SK-N-MC (cell line): Measurements from ENCODE around the gene TCN2.
"Not testable (repeated sequence)": the region's sequence is repeated elsewhere in the genome, so short reads cannot be mapped to it uniquely, and the experiment has no call there.

Experiments used
- DNase-seq: peaks from one replicate; pipeline ENCODE4 v3.0.0-alpha.2; 2011; ENCODE audit warnings: low read depth, low spot score
- H3K27ac ChIP-seq: fragments of 200-600 bp; sonication (generic); 2 replicates; pipeline ENCODE4 v1.5.1; 2016; ENCODE audit warnings: mixed run types
- H3K36me3 ChIP-seq: fragments of 200-600 bp; sonication (generic); 2 replicates; pipeline ENCODE4 v1.6.1; 2017; ENCODE audit warnings: antibody characterized with exemption, low read length, mixed read lengths; ENCODE audit not compliant: insufficient read depth
- H3K4me3 ChIP-seq: fragments of 200-600 bp; sonication (generic); 2 replicates; pipeline ENCODE4 v1.5.1; 2016
- H3K9ac ChIP-seq: fragments of 200-600 bp; sonication (generic); 2 replicates; pipeline ENCODE4 v1.8.0; 2017; ENCODE audit warnings: mixed run types, mixed read lengths; ENCODE audit not compliant: insufficient read length
- H3K9me3 ChIP-seq: fragments of 200-600 bp; sonication (generic); 2 replicates; pipeline ENCODE4 v1.6.1; 2017; ENCODE audit warnings: low read depth, mild to moderate bottlenecking, antibody characterized with exemption, low read length, moderate library complexity, mixed read lengths
- EZH2 ChIP-seq: fragments of 200-600 bp; sonication (generic); IDR thresholded peaks from one replicate; pipeline ENCODE4 v1.6.1; 2017; ENCODE audit warnings: antibody characterized with exemption
- FOXP2 ChIP-seq: optimal IDR thresholded peaks from 2 replicates; pipeline ENCODE3; 2011; ENCODE audit warnings: mild to moderate bottlenecking, moderate library complexity; ENCODE audit not compliant: insufficient read depth; ENCODE audit errors: extremely low read length, control extremely low read depth
- POLR2AphosphoS5 ChIP-seq: IDR thresholded peaks from 2 replicates; pipeline ENCODE4 v1.6.1; 2012; ENCODE audit warnings: mild to moderate bottlenecking, low read depth, low read length, borderline replicate concordance

TCN2 gene

GRCh38 chr22:30565341-30565740 is 41.6 kb upstream of the TCN2 start:
- H3K9me3 ChIP-seq = no peaks in the 10 kb centered on the region
- DNase-seq = no peak
- TF ChIP-seq EZH2 = no peak
- TF ChIP-seq POLR2AphosphoS5 = no peak
- no peak for TF ChIP-seq FOXP2
- H3K4me3 ChIP-seq = no peak overlapping the region
- H3K9ac ChIP-seq = no peak overlapping the region
- no peak overlapping the region for H3K27ac ChIP-seq
- no peaks in the 10 kb centered on the region for H3K36me3 ChIP-seq

GRCh38 chr22:30566125-30566524 is 40.8 kb upstream of the TCN2 start:
- Histone ChIP-seq H3K9me3 (no peaks in the 10 kb centered on the region), H3K9ac (no peak overlapping the region), H3K36me3 (no peaks in the 10 kb centered on the region), H3K27ac (no peak overlapping the region), H3K4me3 (no peak overlapping the region)
- DNase-seq = no peak
- TF ChIP-seq EZH2 (no peak), POLR2AphosphoS5 (no peak), FOXP2 (no peak)

DNA sequence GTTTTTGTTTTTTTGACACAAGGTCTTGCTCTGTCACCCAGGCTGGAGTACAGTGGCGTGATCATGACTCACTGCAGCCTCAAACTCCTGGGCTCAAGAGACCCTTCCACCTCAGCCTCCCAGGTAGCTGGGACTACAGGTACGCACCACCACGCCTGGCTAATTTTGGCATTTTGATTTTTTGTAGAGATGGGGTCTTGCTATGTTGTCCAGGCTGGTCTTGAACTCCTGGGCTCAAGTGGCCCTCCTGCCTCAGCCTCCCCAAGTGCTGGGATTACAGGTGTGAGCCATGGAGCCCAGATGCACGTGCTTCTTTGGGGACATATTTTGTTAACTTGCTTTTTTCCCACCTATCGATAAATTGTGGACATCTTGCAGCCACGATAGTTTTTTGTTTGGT is 39.7 kb upstream of the TCN2 start:
- not testable (repeated sequence) for H3K27ac ChIP-seq, H3K9ac ChIP-seq, H3K9me3 ChIP-seq, H3K4me3 ChIP-seq, DNase-seq, H3K36me3 ChIP-seq

- H3K36me3 ChIP-seq = no peaks in the 10 kb centered on the region
- H3K9ac ChIP-seq = no peak overlapping the region
- no peak for DNase-seq
- TF ChIP-seq FOXP2 = no peak
- no peak for TF ChIP-seq POLR2AphosphoS5
- no peak for TF ChIP-seq EZH2
- no peaks in the 10 kb centered on the region for H3K9me3 ChIP-seq
- H3K27ac ChIP-seq = no peak overlapping the region
- H3K4me3 ChIP-seq = no peak overlapping the region
These were observed 38.7 kb upstream of the TCN2 start for GRCh38 chr22:30568137-30568805.

DNA sequence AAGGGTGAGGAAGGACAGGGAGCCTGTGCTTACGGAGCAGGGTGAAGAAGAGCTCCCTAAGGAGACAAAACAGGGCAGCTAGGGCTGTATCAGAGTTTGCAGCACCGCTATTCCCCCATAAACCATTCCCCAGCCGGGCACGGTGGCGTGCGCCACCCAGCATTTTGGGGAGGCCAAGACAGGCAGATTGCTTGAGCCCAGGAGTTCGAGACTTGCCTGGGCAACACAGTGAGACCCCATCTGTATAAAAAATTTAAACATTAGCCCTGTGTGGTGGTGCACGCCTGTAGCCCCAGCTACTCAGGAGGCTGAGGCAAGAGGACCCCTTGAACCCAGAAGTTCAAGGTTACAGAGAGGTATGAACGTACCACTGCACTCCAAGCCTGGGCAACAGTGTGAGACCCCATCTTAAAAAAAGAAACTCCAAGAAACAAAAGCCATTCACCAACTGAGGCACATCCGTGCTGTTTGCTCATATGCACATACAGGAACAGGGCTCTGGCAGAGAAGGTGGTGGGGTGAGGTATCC is 37.2 kb upstream of the TCN2 start:
- DNase-seq = no peak
- TF ChIP-seq EZH2 (no peak), FOXP2 (no peak), POLR2AphosphoS5 (no peak)
- H3K9me3 ChIP-seq = no peaks in the 10 kb centered on the region
- H3K36me3 ChIP-seq = no peaks in the 10 kb centered on the region
- H3K27ac ChIP-seq = no peak overlapping the region
- H3K4me3 ChIP-seq = no peak overlapping the region
- no peak overlapping the region for H3K9ac ChIP-seq

DNA sequence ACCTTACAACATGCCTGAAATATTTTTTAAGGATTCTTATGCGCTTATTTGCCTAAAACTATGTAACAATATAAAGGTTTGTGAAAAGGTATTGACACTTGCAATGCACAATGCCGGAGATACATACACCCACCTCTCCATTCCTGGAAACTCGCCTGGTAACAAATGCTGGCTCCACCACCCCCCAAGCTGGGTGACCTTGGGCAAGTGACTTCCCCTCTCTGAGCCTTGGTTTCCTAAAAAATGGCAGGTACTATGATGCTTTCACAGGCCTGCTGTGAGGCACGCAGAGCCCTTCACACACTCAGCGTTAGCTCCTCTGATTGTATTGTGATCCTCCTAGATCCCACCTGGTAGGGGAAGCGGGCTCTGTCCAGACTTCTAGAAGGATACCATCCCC is 34.8 kb upstream of the TCN2 start:
- Histone ChIP-seq H3K36me3 (peaks cover 17% of the 10 kb centered on the region), H3K9ac (no peak overlapping the region), H3K27ac (no peak overlapping the region), H3K4me3 (no peak overlapping the region), H3K9me3 (no peaks in the 10 kb centered on the region)
- no peak for TF ChIP-seq EZH2
- TF ChIP-seq FOXP2 = no peak
- TF ChIP-seq POLR2AphosphoS5 = no peak
- DNase-seq = no peak

- TF ChIP-seq POLR2AphosphoS5 (no peak), EZH2 (no peak), FOXP2 (no peak)
- Histone ChIP-seq H3K27ac (no peak overlapping the region), H3K9me3 (no peaks in the 10 kb centered on the region), H3K4me3 (no peak overlapping the region), H3K9ac (no peak overlapping the region), H3K36me3 (peaks cover 25% of the 10 kb centered on the region)
- no peak for DNase-seq
These were observed 34.0 kb upstream of the TCN2 start for GRCh38 chr22:30572840-30573593.

GRCh38 chr22:30573594-30574094 is 33.3 kb upstream of the TCN2 start:
- no peak overlapping the region for H3K4me3 ChIP-seq
- no peak overlapping the region for H3K9ac ChIP-seq
- no peaks in the 10 kb centered on the region for H3K9me3 ChIP-seq
- no peak for TF ChIP-seq POLR2AphosphoS5
- no peak for TF ChIP-seq EZH2
- TF ChIP-seq FOXP2 = no peak
- DNase-seq = no peak
- no peak overlapping the region for H3K27ac ChIP-seq
- peaks cover 31% of the 10 kb centered on the region for H3K36me3 ChIP-seq
